Sigmoid colon (tissue), 7 donors: ENCODE data around the gene UFD1. TPM values are rescaled to one million over a fixed set of nuclear protein-coding genes. Genes with fewer than 3 reads are reported as not detected.

Experiments
- DNase-seq: peaks from one replicate; pipeline ENCODE4 v3.0.0-alpha.2; 2019
- H3K27ac ChIP-seq, 4 donors: fragments of 200-600 bp; sonication (generic); one replicate each; pipeline ENCODE4 v1.5.1; 2016 to 2019; ENCODE audit warnings: mild to moderate bottlenecking in 1 of 4
- H3K27me3 ChIP-seq, 3 donors: fragments of 200-600 bp; sonication (generic); one replicate each; pipeline ENCODE4 v1.5.1; 2019; ENCODE audit warnings: mild to moderate bottlenecking in 1 of 3
- H3K36me3 ChIP-seq, 4 donors: fragments of 200-600 bp; sonication (generic); one replicate each; pipeline ENCODE4 v1.5.1; 2016 to 2019
- H3K4me1 ChIP-seq, 4 donors: fragments of 200-600 bp; sonication (generic); one replicate each; pipeline ENCODE4 v1.5.1; 2017 to 2019
- H3K4me3 ChIP-seq, 4 donors: fragments of 200-600 bp; sonication (generic); one replicate each; pipeline ENCODE4 v1.5.1; 2017 to 2019; ENCODE audit warnings: mild to moderate bottlenecking in 2 of 4, moderate library complexity in 1 of 4
- H3K9me3 ChIP-seq, 4 donors: fragments of 200-600 bp in 3 of 4; sonication (generic) in 3 of 4; one replicate each; pipeline versions ENCODE4 v1.5.1 to v1.6.1; 2013 to 2019
- EP300 ChIP-seq, 4 donors: sonication (generic); formaldehyde crosslinking; IDR thresholded peaks; one replicate each; pipeline ENCODE4 v1.6.1; 2017; ENCODE audit warnings: antibody characterized with exemption in 4 of 4
- POLR2A ChIP-seq, 2 donors: fragments of 450-650 bp; IDR thresholded peaks; one replicate each; pipeline ENCODE4 v1.6.1; 2016; ENCODE audit warnings: antibody characterized with exemption in 2 of 2, mild to moderate bottlenecking in 2 of 2, moderate library complexity in 2 of 2
- POLR2AphosphoS5 ChIP-seq, 4 donors: sonication (generic); formaldehyde crosslinking; IDR thresholded peaks; one replicate each; pipeline ENCODE4 v1.6.1; 2017; ENCODE audit warnings: antibody characterized with exemption in 4 of 4
- WGBS, 2 donors: extraction: QIAGEN DNeasy Blood & Tissue Kit; methylation state at CpG; one replicate each; pipeline ENCODE4 v1.1.7; 2013; 5-methylcytosine and 5-hydroxymethylcytosine counted together
- intact Hi-C: fragments of 100-400 bp; cut with DNase I; formaldehyde crosslinking; loops from one replicate; pipeline ENCODE4 v1.15.1; 2023
- polyA plus RNA-seq, 3 donors: library from polyadenylated mRNA; stranded (reverse); fragments of 200-250 nt; gene quantifications; one replicate each; pipeline ENCODE4 v1.2.3, GENCODE V29; 2013
- total RNA-seq, 4 donors: library from RNA; depleted of rRNA; stranded (reverse); fragments of >200 nt; gene quantifications; one replicate each; pipeline ENCODE4 v1.1.0, GENCODE V29; 2016
- TF ChIP-seq, protein P1 (sequence below), 4 experiments: fragments of 450-650 bp in 3 of 4; fragments of 200-600 bp in 1 of 4; IDR thresholded peaks; one replicate each; pipeline ENCODE4 v1.5.1; 2016 to 2019; ENCODE audit warnings: antibody characterized with exemption in 4 of 4, mild to moderate bottlenecking in 3 of 4, moderate library complexity in 2 of 4
- donor health status: healthy with polysubstance abuse.
- donor health status: Bipolar disorder and iron deficiency.
- donor health status: healthy.

Gene UFD1
- total and polyA plus RNA-seq, 7 donors, result 28.5 to 131 (median 45.7) TPM

- Histone ChIP-seq H3K27me3 (no peaks in the 10 kb centered on the region), H3K36me3 (peaks cover 34 to 100% (median 49%) of the 10 kb centered on the region in 4 donors), H3K4me1 (no peaks in the 10 kb centered on the region), H3K27ac (no peak overlapping the region), H3K9me3 (no peaks in the 10 kb centered on the region), H3K4me3 (no peak overlapping the region)
- 98 to 99% methylated on average over 2 of the region's 2 CpGs for WGBS, 2 donors
- intact Hi-C loops, result no loop called here
- DNase-seq, result no peak
- TF ChIP-seq, protein P1, sequence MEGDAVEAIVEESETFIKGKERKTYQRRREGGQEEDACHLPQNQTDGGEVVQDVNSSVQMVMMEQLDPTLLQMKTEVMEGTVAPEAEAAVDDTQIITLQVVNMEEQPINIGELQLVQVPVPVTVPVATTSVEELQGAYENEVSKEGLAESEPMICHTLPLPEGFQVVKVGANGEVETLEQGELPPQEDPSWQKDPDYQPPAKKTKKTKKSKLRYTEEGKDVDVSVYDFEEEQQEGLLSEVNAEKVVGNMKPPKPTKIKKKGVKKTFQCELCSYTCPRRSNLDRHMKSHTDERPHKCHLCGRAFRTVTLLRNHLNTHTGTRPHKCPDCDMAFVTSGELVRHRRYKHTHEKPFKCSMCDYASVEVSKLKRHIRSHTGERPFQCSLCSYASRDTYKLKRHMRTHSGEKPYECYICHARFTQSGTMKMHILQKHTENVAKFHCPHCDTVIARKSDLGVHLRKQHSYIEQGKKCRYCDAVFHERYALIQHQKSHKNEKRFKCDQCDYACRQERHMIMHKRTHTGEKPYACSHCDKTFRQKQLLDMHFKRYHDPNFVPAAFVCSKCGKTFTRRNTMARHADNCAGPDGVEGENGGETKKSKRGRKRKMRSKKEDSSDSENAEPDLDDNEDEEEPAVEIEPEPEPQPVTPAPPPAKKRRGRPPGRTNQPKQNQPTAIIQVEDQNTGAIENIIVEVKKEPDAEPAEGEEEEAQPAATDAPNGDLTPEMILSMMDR (IDR thresholded peaks at IDR 0.05), result no peak
- TF ChIP-seq POLR2AphosphoS5 (IDR thresholded peaks at IDR 0.05), result no peak
- TF ChIP-seq POLR2A (IDR thresholded peaks at IDR 0.05), result no peak
- TF ChIP-seq EP300 (IDR thresholded peaks at IDR 0.05), result no peak
These were observed 24.0 kb downstream of the UFD1 start for GRCh38 chr22:19455033-19455432.

DNA sequence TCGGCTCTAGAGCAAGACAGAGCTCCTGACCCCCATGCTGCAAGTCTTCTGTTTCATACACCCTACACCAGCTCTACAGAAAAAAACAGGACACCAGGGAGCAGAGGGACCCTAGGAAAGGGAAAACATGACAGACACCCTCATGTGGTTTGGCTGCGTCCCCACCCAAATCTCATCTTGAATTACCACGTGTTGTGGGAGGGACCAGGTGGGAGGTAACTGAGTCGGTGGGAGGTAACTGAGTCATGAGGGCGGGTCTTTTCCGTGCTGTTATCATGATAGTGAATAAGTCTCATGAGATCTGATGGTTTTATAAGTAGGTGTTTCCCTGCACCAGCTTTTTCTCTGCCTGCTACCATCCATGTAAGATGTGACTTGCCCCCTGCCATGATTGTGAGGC, 24.8 kb downstream of the UFD1 start:
- intact Hi-C loops, result no loop called here

GRCh38 chr22:19453718-19454117, 25.3 kb downstream of the UFD1 start:
- Histone ChIP-seq H3K27me3 (no peaks in the 10 kb centered on the region), H3K9me3 (no peaks in the 10 kb centered on the region), H3K36me3 (peaks cover 34 to 88% (median 49%) of the 10 kb centered on the region in 4 donors), H3K4me1 (peaks cover 0 to under 1% (median 0%) of the 10 kb centered on the region in 4 donors), H3K27ac (no peak overlapping the region), H3K4me3 (no peak overlapping the region)
- WGBS, 2 donors, result 96 to 97% methylated on average over 5 of the region's 5 CpGs
- intact Hi-C loops, result no loop called here
- DNase-seq, result no peak
- TF ChIP-seq EP300 (IDR thresholded peaks at IDR 0.05) (no peak), POLR2A (IDR thresholded peaks at IDR 0.05) (no peak), POLR2AphosphoS5 (IDR thresholded peaks at IDR 0.05) (no peak)
- TF ChIP-seq, protein P1 (IDR thresholded peaks at IDR 0.05), result no peak

More for the DNA sequence above, 24.8 kb downstream of the UFD1 start:
- H3K36me3 ChIP-seq, result peaks cover 34 to 92% (median 49%) of the 10 kb centered on the region in 4 donors
- no peak overlapping the region for H3K4me3 ChIP-seq
- H3K9me3 ChIP-seq, result no peaks in the 10 kb centered on the region
- DNase-seq, result no peak
- H3K27me3 ChIP-seq, result no peaks in the 10 kb centered on the region
- H3K4me1 ChIP-seq, result no peaks in the 10 kb centered on the region
- H3K27ac ChIP-seq, result no peak overlapping the region
- TF ChIP-seq POLR2A (IDR thresholded peaks at IDR 0.05), result no peak
- no peak for TF ChIP-seq EP300 (IDR thresholded peaks at IDR 0.05)
- TF ChIP-seq, protein P1 (IDR thresholded peaks at IDR 0.05), result no peak
- no peak for TF ChIP-seq POLR2AphosphoS5 (IDR thresholded peaks at IDR 0.05)
- 76 to 89% methylated on average over 6 of the region's 6 CpGs for WGBS, 2 donors

DNA sequence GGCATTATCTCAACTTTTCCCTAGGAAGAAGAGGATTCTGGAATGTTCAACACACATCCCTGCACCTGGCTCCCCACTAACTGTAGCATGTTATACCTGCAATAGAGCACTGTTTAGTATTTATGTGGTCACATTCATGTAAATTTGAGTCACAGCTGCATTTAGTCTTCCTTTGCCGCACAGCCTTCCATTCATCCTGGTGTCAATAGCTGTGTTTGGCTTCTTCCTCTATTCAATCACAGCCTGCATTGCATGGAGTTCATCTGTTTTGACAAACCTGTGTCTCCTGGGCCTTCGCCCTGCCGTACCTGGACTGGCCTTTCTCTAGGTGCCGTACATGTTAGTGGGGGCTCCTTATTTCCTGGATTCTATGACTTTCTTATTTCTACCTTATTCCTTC, 27.4 kb downstream of the UFD1 start:
- Histone ChIP-seq H3K36me3 (peaks cover 23 to 66% (median 37%) of the 10 kb centered on the region in 4 donors), H3K9me3 (no peaks in the 10 kb centered on the region), H3K4me1 (peaks cover 0 to 12% (median 9%) of the 10 kb centered on the region in 4 donors), H3K27ac (no peak overlapping the region), H3K4me3 (no peak overlapping the region), H3K27me3 (no peaks in the 10 kb centered on the region)
- no peak for DNase-seq
- TF ChIP-seq POLR2AphosphoS5 (IDR thresholded peaks at IDR 0.05) (no peak), EP300 (IDR thresholded peaks at IDR 0.05) (no peak)
- TF ChIP-seq, protein P1 (IDR thresholded peaks at IDR 0.05), result no peak
- 98% methylated on average over 4 of the region's 4 CpGs for WGBS, 2 donors
- intact Hi-C loops, result no loop called here
